SK-N-SH (cell line): Measurements from ENCODE around the gene RBM17. TPM values are rescaled to one million over a fixed set of nuclear protein-coding genes. Genes with fewer than 3 reads are reported as not detected.

Experiments used
- CTCF ChIA-PET: fragments of 300-600, 350-600 bp; formaldehyde crosslinking; extraction: SDS; loops from one replicate; lab custom pipeline; 2021; lab: Yijun Ruan, JAX
- POLR2A ChIA-PET: fragments of 350-600 bp; sonication (Branson Sonifier 250); formaldehyde crosslinking; extraction: SDS; loops from one replicate; lab custom pipeline; 2020; ENCODE audit warnings: antibody characterized with exemption, inconsistent platforms; lab: Yijun Ruan, JAX
- DNase-seq: peaks from one replicate; pipeline ENCODE4 v3.0.0; 2012
- H2AFZ ChIP-seq: fragments of 200-600 bp; sonication (generic); 2 replicates; pipeline ENCODE4 v1.8.1; 2016; ENCODE audit warnings: antibody characterized with exemption, mild to moderate bottlenecking, low read depth
- H3F3A ChIP-seq: fragments of 200-600 bp; sonication (generic); replicated peaks from 2 replicates; pipeline ENCODE3; 2016; ENCODE audit warnings: antibody characterized with exemption, mild to moderate bottlenecking; ENCODE audit not compliant: insufficient read depth
- H3K27ac ChIP-seq, 2 experiments: fragments of 200-500 bp in 1 of 2; fragments of 200-600 bp in 1 of 2; sonication (Bioruptor generic) in 1 of 2; sonication (generic), shearing (Covaris generic) in 1 of 2; 2 replicates each; pipeline versions ENCODE4 v1.5.1 to v1.6.1; 2014 to 2016; ENCODE audit warnings: low read depth in 2 of 2, inconsistent platforms in 1 of 2, low read length in 1 of 2, mild to moderate bottlenecking in 1 of 2, mixed read lengths in 1 of 2
- H3K27me3 ChIP-seq: fragments of 200-600 bp; sonication (generic), shearing (Covaris generic); 2 replicates; pipeline ENCODE4 v1.6.1; 2016; ENCODE audit warnings: mixed run types; ENCODE audit not compliant: insufficient read depth
- H3K36me3 ChIP-seq, 2 experiments: fragments of 200-500 bp in 1 of 2; fragments of 200-600 bp in 1 of 2; sonication (Bioruptor generic) in 1 of 2; sonication (generic) in 1 of 2; replicated peaks in 1 of 2; 2 replicates each; pipeline versions ENCODE3 to v1.5.1; 2014 to 2016; ENCODE audit warnings: low read length in 1 of 2, mild to moderate bottlenecking in 1 of 2; ENCODE audit not compliant: insufficient read depth in 2 of 2, control insufficient read depth in 1 of 2
- H3K4me1 ChIP-seq, 2 experiments: fragments of 200-500 bp in 1 of 2; fragments of 200-600 bp in 1 of 2; sonication (Bioruptor generic) in 1 of 2; sonication (generic), shearing (Covaris generic) in 1 of 2; 2 replicates each; pipeline versions ENCODE4 v1.5.1 to v1.6.1; 2014 to 2016; ENCODE audit warnings: low read depth in 1 of 2, low read length in 1 of 2, mixed run types in 1 of 2; ENCODE audit not compliant: insufficient read depth in 2 of 2, control insufficient read depth in 1 of 2
- H3K4me2 ChIP-seq: fragments of 200-600 bp; sonication (generic), shearing (Covaris generic); 2 replicates; pipeline ENCODE4 v1.6.1; 2017; ENCODE audit warnings: mixed run types
- H3K4me3 ChIP-seq, 2 experiments: fragments of 200-500 bp in 1 of 2; fragments of 200-600 bp in 1 of 2; sonication (Bioruptor generic) in 1 of 2; sonication (generic), shearing (Covaris generic) in 1 of 2; 2 replicates each; pipeline versions ENCODE4 v1.5.1 to v1.8.1; 2014 to 2016; ENCODE audit warnings: low read depth in 2 of 2, inconsistent platforms in 1 of 2, low read length in 1 of 2, mild to moderate bottlenecking in 1 of 2, mixed read lengths in 1 of 2, moderate library complexity in 1 of 2
- H3K79me2 ChIP-seq: fragments of 200-600 bp; sonication (generic); 2 replicates; pipeline ENCODE4 v1.8.1; 2017; ENCODE audit warnings: mild to moderate bottlenecking; ENCODE audit not compliant: insufficient read depth
- H3K9ac ChIP-seq: fragments of 200-600 bp; sonication (generic); 2 replicates; pipeline ENCODE4 v1.6.1; 2017; ENCODE audit warnings: mixed run types
- H3K9me2 ChIP-seq: fragments of 200-600 bp; sonication (generic); 2 replicates; pipeline ENCODE4 v1.6.1; 2017; ENCODE audit warnings: mixed run types
- H3K9me3 ChIP-seq: fragments of 200-600 bp; sonication (generic); 2 replicates; pipeline ENCODE4 v1.6.1; 2017; ENCODE audit warnings: mixed run types, mild to moderate bottlenecking, moderate library complexity
- H4K20me1 ChIP-seq: fragments of 200-600 bp; sonication (generic); 2 replicates; pipeline ENCODE4 v1.6.1; 2017; ENCODE audit warnings: mild to moderate bottlenecking, mixed run types; ENCODE audit not compliant: insufficient read depth
- EP300 ChIP-seq, 2 experiments: IDR thresholded peaks; 2 replicates each; pipeline versions ENCODE4 v1.4.0 to v1.6.1; 2012; ENCODE audit warnings: borderline replicate concordance in 1 of 2, low read depth in 1 of 2, low read length in 1 of 2
- FOXJ3 ChIP-seq: sonication (generic); formaldehyde crosslinking; IDR thresholded peaks from 2 replicates; pipeline ENCODE4 v1.5.1; 2020; ENCODE audit warnings: mild to moderate bottlenecking, missing genetic modification reagents
- FOXM1 ChIP-seq: IDR thresholded peaks from 2 replicates; pipeline ENCODE4 v1.4.0; 2012; ENCODE audit warnings: low read depth, mild to moderate bottlenecking
- GATA2 ChIP-seq: sonication (generic); formaldehyde crosslinking; IDR thresholded peaks from 2 replicates; pipeline ENCODE4 v1.5.0; 2020; ENCODE audit warnings: mild to moderate bottlenecking, missing genetic modification reagents
- NRF1 ChIP-seq: IDR thresholded peaks from 2 replicates; pipeline ENCODE4 v1.6.1; 2012; ENCODE audit warnings: low read depth, mild to moderate bottlenecking, low read length
- RCOR1 ChIP-seq: fragments of 150-350 bp; IDR thresholded peaks from 2 replicates; pipeline ENCODE4 v1.6.1; 2017; ENCODE audit warnings: antibody characterized with exemption, low read length
- TAF1 ChIP-seq: IDR thresholded peaks from 2 replicates; pipeline ENCODE4 v1.6.1; 2012; ENCODE audit warnings: low read depth, mild to moderate bottlenecking, low read length, moderate library complexity, borderline replicate concordance
- TCF12 ChIP-seq: IDR thresholded peaks from 2 replicates; pipeline ENCODE4 v1.4.0; 2012
- TEAD4 ChIP-seq: IDR thresholded peaks from 2 replicates; pipeline ENCODE4 v1.4.0; 2012; ENCODE audit warnings: mild to moderate bottlenecking, borderline replicate concordance; ENCODE audit not compliant: insufficient read depth
- WGBS: methylation state at CpG from one replicate; pipeline ENCODE4 v1.1.6; 2017; ENCODE audit warnings: low lambda C conversion rate; 5-methylcytosine and 5-hydroxymethylcytosine counted together
- polyA plus RNA-seq, 3 experiments: library from polyadenylated mRNA; depleted of rRNA; stranded (reverse); fragments of >200 nt; gene quantifications; 2 replicates each; pipeline ENCODE4 v1.2.3, GENCODE V29; 2012
- TF ChIP-seq, protein P1 (sequence below): IDR thresholded peaks from 2 replicates; pipeline ENCODE4; 2012
- TF ChIP-seq, protein P2 (sequence below): fragments of 200-600 bp; sonication (generic); IDR thresholded peaks from 2 replicates; pipeline ENCODE4 v1.6.1; 2017; ENCODE audit warnings: antibody characterized with exemption, mild to moderate bottlenecking, moderate library complexity
- TF ChIP-seq, protein P3 (sequence below): fragments of 150-350 bp; IDR thresholded peaks from 2 replicates; pipeline ENCODE4 v1.6.1; 2016; ENCODE audit warnings: mild to moderate bottlenecking, low read depth, low read length
- TF ChIP-seq, protein P4 (sequence below): fragments of 150-350 bp; IDR thresholded peaks from 2 replicates; pipeline ENCODE4 v1.6.1; 2017; ENCODE audit warnings: antibody characterized with exemption, low read length, low read depth, borderline replicate concordance

RBM17 gene
- polyA plus RNA-seq, 1 of the 3 experiments (the other 2 are of a cell fraction), result 32.6 TPM

DNA sequence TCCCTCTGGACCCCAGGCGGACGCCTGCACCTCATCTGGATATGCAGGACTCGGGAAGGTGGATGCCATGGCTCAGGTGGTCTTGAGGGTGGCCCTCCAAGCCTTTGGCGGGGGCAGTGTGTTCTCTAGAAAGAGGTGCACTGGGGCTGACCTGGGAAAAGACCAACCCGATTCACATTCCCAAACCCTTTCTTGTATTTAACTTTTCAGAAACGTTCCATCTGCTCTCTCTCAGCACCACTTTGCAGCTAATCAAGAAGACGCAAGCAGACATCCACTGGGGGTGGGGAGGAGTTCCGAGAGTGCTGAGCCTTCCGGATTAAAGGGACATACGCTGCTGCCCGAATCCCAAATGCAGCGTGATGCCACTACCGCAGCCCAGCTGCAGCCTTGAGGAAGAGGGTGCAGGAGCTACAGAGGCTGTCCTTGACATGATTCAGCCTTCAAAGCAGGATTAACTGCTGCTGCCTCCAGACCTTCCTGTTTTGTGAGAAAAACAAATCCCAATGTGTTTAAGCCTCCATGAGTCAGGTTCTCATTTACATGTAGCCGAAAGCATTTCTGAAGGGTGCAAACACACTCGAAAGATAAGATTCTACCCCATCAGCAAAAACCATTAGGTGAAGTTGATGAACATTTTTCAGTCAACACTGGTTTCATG is 39.9 kb downstream of the RBM17 start:
- Histone ChIP-seq H3K79me2 (no peaks in the 10 kb centered on the region), H3K9ac (no peak overlapping the region)
- TF ChIP-seq, protein P1, sequence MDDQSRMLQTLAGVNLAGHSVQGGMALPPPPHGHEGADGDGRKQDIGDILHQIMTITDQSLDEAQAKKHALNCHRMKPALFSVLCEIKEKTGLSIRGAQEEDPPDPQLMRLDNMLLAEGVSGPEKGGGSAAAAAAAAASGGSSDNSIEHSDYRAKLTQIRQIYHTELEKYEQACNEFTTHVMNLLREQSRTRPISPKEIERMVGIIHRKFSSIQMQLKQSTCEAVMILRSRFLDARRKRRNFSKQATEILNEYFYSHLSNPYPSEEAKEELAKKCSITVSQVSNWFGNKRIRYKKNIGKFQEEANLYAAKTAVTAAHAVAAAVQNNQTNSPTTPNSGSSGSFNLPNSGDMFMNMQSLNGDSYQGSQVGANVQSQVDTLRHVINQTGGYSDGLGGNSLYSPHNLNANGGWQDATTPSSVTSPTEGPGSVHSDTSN, result no peak
- TF ChIP-seq, protein P2, sequence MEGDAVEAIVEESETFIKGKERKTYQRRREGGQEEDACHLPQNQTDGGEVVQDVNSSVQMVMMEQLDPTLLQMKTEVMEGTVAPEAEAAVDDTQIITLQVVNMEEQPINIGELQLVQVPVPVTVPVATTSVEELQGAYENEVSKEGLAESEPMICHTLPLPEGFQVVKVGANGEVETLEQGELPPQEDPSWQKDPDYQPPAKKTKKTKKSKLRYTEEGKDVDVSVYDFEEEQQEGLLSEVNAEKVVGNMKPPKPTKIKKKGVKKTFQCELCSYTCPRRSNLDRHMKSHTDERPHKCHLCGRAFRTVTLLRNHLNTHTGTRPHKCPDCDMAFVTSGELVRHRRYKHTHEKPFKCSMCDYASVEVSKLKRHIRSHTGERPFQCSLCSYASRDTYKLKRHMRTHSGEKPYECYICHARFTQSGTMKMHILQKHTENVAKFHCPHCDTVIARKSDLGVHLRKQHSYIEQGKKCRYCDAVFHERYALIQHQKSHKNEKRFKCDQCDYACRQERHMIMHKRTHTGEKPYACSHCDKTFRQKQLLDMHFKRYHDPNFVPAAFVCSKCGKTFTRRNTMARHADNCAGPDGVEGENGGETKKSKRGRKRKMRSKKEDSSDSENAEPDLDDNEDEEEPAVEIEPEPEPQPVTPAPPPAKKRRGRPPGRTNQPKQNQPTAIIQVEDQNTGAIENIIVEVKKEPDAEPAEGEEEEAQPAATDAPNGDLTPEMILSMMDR, result no peak
- no peak for TF ChIP-seq TCF12
- no peak for TF ChIP-seq EP300 (IDR thresholded peaks at IDR 0.05; ENCODE audit: borderline replicate concordance in 1 of 2, low read depth in 1 of 2, low read length in 1 of 2)
- TF ChIP-seq FOXJ3, result no peak
- TF ChIP-seq, all 33 proteins: peak for 0
- H3K27me3 ChIP-seq, result no peaks in the 10 kb centered on the region
- peak; percentile 9 for DNase-seq
- no peaks in the 10 kb centered on the region for H3F3A ChIP-seq
- CTCF ChIA-PET, result interaction anchor here (1.2 to 2.2 kb wide), 3 partner anchors 20 to 273 kb away, joined by 4 to 6 read pairs (median 5); no protein-coding TSS in a partner anchor
- no peaks in the 10 kb centered on the region for H4K20me1 ChIP-seq
- no peak overlapping the region for H3K4me2 ChIP-seq
- peaks cover 0 to 7% of the 10 kb centered on the region in 2 experiments; a peak in 1 of 4 replicates for H3K4me1 ChIP-seq
- POLR2A ChIA-PET, result no interaction called here
- 77% methylated on average over 14 of the region's 15 CpGs for WGBS
- H3K36me3 ChIP-seq, result no peaks in the 10 kb centered on the region
- no peak overlapping the region for H3K4me3 ChIP-seq
- H3K9me2 ChIP-seq, result no peaks in the 10 kb centered on the region
- no peaks in the 10 kb centered on the region for H3K9me3 ChIP-seq
- H2AFZ ChIP-seq, result no peak overlapping the region
- no peak overlapping the region for H3K27ac ChIP-seq

DNA sequence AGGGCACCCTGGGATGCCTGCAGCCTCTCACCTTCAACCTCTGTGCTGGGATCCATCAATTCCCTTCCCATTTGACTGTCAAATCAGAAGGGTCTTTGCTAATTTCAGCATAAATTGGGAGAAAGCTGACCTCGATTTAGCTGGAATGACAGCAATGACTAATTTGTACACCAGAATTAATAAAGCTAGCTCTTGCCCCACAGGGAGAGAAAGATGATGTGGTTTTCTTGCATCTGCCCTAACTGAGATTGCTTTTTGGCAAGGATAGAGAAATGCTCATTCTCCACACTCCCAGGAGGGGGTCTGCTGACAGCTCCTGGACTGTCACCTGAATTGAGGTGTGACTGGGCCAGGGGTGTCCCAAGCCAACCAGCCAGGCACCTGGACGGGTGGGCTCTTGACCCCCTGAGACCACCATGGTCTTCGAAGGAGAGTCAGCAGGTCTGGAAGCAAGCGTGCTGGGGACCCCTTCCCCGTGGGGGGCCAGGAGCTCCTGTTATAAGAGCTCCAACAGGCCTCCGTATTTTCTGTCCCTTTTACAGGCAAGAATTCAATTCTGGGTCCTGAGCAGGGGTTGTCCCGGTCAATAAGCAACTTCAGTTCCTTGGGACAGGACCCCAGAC is 42.1 kb downstream of the RBM17 start:
- 67% methylated on average over 3 of the region's 7 CpGs for WGBS
- H2AFZ ChIP-seq, result no peak overlapping the region

More for the DNA sequence above, 42.1 kb downstream of the RBM17 start:
- no peaks in the 10 kb centered on the region for H3F3A ChIP-seq
- H3K9me3 ChIP-seq, result no peaks in the 10 kb centered on the region
- ChIA-PET CTCF (interaction anchor here (1.1 to 1.6 kb wide), 2 partner anchors 12 to 21 kb away, joined by 3 to 6 read pairs; no protein-coding TSS in a partner anchor), POLR2A (no interaction called here)
- H3K4me1 ChIP-seq, result no peaks in the 10 kb centered on the region
- no peak overlapping the region for H3K4me3 ChIP-seq
- no peaks in the 10 kb centered on the region for H4K20me1 ChIP-seq
- H3K9ac ChIP-seq, result no peak overlapping the region
- H3K36me3 ChIP-seq, result no peaks in the 10 kb centered on the region
- no peaks in the 10 kb centered on the region for H3K79me2 ChIP-seq
- peak; percentile 13 for DNase-seq
- H3K27me3 ChIP-seq, result no peaks in the 10 kb centered on the region
- no peaks in the 10 kb centered on the region for H3K9me2 ChIP-seq
- no peak overlapping the region for H3K27ac ChIP-seq
- H3K4me2 ChIP-seq, result no peak overlapping the region
- TF ChIP-seq TAF1 (no peak), FOXJ3 (no peak), GATA2 (CRISPR knock-in tag) (no peak), NRF1 (no peak), FOXM1 (no peak), TEAD4 (no peak), RCOR1 (no peak)
- TF ChIP-seq, protein P3, sequence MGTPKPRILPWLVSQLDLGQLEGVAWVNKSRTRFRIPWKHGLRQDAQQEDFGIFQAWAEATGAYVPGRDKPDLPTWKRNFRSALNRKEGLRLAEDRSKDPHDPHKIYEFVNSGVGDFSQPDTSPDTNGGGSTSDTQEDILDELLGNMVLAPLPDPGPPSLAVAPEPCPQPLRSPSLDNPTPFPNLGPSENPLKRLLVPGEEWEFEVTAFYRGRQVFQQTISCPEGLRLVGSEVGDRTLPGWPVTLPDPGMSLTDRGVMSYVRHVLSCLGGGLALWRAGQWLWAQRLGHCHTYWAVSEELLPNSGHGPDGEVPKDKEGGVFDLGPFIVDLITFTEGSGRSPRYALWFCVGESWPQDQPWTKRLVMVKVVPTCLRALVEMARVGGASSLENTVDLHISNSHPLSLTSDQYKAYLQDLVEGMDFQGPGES, result no peak
- TF ChIP-seq, protein P4, sequence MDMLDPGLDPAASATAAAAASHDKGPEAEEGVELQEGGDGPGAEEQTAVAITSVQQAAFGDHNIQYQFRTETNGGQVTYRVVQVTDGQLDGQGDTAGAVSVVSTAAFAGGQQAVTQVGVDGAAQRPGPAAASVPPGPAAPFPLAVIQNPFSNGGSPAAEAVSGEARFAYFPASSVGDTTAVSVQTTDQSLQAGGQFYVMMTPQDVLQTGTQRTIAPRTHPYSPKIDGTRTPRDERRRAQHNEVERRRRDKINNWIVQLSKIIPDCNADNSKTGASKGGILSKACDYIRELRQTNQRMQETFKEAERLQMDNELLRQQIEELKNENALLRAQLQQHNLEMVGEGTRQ, result no peak
- TF ChIP-seq, protein P2, result no peak
- TF ChIP-seq, all 33 proteins: peak for 0
